HS-5 (cell line): ENCODE measurements around the gene TBR1.

Source experiments
- DNase-seq: peaks from one replicate; pipeline ENCODE4 v3.0.0-alpha.2; 2012; ENCODE audit warnings: low read depth

The TBR1 gene

GRCh38 chr2:161415987-161416707 is at the start of gene TBR1:
TSS of gene TBR1 (plus strand) at chr2:161416297. CDS start at chr2:161416411, 114 bp downstream.
- DNase-seq: no peak

DNA sequence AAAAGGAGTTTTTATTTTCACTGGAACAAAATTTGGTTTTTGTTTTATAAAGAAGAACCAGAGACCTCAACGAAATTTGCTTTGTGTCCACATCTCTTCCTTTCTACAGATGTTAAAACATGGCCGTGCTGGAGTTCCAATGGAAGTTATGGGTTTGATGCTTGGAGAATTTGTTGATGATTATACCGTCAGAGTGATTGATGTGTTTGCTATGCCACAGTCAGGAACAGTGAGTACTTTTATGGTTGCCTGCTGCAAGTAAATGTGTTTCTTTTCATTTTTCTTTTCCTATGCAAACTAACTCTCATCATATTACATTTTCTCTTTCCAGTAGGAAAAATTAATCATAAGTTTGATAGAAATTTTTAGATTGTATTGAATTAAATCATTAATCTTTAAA is 48.4 kb upstream of the TBR1 start:
- no peak for DNase-seq

DNA sequence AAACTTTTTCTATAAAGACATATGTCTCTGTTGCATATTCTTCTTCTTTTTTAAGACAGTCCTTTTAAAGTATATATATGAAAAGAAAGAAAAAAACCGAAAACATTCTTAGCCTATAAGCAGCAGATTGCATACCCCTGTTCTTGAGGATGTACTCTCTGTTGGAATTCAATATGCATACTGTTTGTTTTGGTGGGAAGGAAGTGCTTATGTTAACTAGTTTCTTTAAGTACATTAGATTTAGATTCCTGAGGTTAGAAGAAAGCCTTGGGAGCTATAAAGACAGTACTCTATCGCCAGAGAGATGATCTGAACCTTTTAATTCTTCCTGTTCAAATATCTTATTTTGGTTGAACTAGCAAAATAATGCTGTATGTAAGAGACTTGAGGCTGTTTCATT is 46.8 kb upstream of the TBR1 start:
- no peak for DNase-seq

- DNase-seq: no peak
Measured at GRCh38 chr2:161370981-161371380, 45.1 kb upstream of the TBR1 start.

DNA sequence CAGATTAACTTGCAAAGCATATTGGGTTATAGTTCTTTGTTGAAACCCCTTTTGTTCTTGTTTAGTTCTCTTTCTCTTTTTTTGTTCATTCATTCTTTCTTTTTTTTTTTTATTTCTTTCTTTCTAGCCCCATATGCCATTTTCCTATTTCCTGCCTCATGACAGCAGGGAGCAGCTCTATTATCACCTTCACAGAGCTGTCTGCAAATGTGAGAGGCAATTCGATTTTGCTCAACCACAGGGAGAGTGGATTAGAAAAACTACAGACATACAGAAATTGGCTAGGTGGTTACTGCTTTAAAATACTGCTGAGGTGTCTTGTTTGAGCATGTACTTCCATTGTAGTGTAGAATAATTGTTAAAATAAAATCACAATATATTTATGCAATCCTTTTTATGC is 44.2 kb upstream of the TBR1 start:
- DNase-seq: no peak

- no peak for DNase-seq
Measured at GRCh38 chr2:161373942-161374341, 42.2 kb upstream of the TBR1 start.

DNA sequence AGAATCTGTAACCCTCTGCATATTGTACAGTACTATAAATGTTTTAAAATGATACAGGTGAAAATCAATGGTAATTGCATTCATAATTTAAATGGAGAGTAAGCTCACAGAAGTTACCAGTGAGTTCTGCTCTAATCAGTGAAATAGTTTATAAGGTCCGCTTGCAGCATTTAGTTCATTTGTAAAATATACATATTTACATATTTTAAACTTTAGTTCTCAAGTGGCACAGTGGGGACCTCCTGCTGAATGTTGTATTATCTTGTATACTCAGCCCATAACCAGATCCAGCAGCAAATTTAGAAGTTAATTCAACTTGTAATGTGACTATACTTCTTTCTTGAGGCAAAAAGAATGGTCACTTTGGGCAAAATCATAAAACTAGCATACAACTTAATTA is 41.7 kb upstream of the TBR1 start:
- no peak for DNase-seq

DNA sequence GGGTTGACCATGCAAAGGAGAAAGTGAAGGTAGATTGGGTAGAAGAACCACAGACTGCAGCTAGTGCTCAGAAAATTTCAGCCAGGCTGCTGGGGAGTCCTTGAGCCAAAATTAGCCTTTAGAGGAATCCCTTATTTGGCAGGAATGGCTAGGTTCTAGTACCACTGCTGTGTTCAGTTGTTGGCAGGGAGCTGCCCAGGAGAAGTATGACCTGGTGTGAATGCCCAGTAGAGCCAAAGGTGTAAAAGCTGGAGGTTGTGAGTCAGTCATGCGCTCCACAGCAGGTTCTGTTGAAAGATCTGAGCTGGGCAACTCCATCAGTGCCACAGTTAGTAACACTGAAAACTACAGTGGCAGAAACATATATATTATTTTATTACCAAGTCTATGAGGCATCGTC is 36.4 kb upstream of the TBR1 start:
- DNase-seq: no peak

DNA sequence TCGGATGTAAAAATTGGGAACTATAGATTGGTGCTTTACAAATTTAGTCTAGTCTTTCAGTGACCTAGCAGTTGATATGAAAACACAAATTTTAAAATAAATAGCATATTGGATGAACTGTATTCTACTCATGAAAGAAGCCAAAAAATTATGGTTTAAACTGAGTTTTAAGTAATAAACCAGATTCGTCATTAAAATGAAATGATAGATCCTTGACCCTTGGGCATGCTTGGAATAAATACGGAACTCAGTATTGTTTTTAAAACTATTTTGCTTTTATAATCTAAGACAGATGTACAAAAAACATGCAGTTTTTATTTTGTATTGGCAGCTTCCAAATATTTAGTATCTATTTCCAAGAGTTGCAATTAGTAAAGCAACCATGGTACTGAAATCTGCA is 34.6 kb upstream of the TBR1 start:
- no peak for DNase-seq

- DNase-seq: no peak
Measured at GRCh38 chr2:161382747-161383146, 33.4 kb upstream of the TBR1 start.

- no peak for DNase-seq
Measured at GRCh38 chr2:161384864-161385263, 31.2 kb upstream of the TBR1 start.

DNA sequence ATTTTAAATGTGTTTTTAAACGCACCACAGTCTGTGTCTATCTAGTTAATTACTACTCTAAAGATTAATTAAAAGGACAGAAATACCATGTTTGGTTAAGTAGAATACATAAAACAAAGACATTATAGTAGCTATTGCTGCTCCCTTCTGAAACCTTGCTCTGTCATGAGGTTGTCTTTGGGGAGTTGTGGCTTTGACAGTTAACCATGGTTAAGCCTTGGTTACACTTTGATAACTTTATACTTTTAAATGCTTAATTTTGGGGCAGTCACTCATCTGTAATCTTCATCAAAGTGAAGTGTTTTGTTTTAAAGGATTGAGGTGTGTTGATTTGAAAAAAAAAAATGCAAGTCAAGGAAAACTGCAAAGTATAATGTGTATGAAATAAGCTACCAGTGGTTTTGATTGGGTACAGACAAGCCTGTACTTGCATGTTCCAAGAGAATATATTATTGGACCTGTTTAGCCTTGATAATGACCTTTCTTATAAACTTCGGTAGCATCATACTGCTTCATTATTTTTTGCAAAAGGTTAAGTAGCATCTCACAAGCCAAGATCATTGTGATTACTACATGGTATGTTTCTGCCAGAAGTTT is 29.8 kb upstream of the TBR1 start:
- no peak for DNase-seq

DNA sequence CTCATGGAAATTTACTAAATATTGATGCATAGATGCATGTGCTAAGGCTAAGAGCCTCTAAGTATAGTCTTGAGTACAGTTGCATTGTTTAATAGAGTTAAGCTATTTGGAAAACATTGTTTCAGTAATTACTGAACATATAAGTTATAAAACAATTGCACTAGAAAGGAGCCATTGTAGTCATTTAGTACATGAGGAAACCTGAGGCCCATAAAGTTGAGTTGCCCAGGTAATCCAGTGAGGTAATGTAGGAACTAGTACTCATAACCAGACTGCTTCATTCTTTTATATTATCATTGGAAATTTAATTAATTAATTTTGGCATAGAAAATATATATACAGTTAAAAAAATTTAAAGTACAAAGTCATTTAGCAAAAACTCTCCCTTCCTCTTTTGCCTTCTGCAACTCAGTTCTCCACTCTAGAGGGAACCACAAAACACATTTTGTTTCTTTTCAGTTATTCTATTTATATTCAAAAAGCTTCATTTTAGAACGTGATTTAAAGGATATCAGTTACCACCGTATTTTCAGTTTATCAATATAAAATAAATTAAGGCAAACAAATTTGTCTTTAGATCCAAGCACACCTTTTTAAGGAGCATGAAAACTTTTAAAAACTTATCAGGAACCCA is 27.8 kb upstream of the TBR1 start:
- no peak for DNase-seq

- DNase-seq: no peak
Measured at GRCh38 chr2:161391737-161392506, 24.2 kb upstream of the TBR1 start.

DNA sequence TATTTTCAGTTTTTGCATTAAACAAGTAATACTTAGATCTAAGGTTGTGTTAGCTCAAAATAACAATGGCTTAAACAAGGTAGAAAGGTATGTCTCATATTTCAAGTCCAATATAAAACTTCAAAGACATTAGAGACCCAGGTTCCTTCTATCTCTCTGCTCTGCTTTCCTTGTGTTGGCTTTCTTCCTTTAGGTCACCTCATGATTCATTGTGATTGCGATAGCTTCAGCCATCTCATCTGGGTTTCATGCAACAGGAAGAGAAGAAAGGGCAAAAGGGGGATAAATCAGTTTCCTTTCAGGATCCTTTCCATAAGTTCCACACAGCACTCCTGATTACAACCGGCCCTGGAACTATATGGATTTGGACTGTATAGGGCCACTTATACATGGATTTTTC is 16.0 kb upstream of the TBR1 start:
- peak; percentile 46 for DNase-seq

- no peak for DNase-seq
Measured at GRCh38 chr2:161402297-161402696, 13.8 kb upstream of the TBR1 start.

- no peak for DNase-seq
Measured at GRCh38 chr2:161406316-161406715, 9.8 kb upstream of the TBR1 start.

- DNase-seq: no peak
Measured at GRCh38 chr2:161407597-161407996, 8.5 kb upstream of the TBR1 start.

GRCh38 chr2:161409308-161409907 is 6.7 kb upstream of the TBR1 start:
- DNase-seq: no peak

GRCh38 chr2:161412346-161412745 is 3.8 kb upstream of the TBR1 start:
- no peak for DNase-seq

DNA sequence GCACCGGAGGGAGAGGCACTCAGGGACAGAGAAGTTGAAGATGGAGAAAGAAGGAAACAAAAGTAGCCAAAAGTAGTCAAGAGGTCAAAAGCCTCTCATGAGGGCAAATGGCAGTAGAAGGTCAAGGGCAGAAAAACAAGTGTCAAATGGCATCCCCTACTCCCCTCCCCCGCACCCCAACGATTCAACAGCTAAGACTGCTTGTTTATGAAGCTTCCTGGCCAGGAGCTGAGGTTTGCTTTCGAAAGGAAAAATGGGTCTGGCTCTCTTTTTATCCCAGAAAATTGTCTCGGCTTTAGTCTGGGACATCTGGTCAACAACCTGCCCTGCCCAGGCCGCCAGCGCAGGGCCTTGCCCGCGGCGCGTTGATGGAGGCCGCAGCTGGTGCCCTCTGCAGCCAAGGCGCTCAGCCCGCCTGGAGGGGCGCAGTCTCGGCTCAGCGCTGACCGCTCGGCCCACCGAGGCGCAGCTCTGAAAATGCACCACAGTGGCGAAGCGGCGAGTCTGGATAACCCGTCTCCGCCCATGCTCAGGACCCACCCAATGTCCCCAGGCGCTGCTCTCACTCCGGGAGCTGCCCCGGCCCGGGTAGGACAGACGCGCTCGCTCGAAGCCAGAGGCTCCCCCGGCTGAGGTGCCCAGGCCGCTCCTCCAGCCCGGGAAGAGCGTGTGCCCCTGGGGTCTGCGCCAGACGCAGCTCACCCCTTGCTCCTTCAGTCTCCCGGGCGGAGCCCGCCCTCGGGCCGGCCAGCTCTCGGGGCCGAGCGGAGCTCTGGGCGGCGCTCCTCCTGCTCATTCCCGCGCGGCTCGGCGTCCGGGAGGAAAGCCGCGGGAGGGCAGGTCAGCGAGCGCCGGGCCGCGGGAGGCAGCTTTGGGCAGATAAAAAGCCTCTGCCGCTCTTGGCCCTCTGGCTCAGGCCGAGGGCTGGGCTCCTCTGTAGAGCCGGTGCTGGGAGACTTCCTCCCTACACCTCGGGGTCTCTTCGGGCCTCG is 1.8 kb upstream of the TBR1 start:
- no peak for DNase-seq
